Measurements from ENCODE around the gene PKNOX2. TPM values are rescaled to one million over a fixed set of nuclear protein-coding genes. Genes with fewer than 3 reads are reported as not detected.

PKNOX2 gene
- total and polyA plus RNA-seq, 2 of the 4 experiments (the other 2 are of a cell fraction) = 0.72 to 2.3 TPM

- no peaks in the 10 kb centered on the region for H3K9me1 ChIP-seq (ENCODE audit: insufficient read depth, low read length)
- H3K36me3 ChIP-seq (ENCODE audit: control insufficient read depth, insufficient read depth, low read length) = no peaks in the 10 kb centered on the region
- H3K56ac ChIP-seq (ENCODE audit: extremely low read depth, insufficient read depth, low read length) = no peak overlapping the region
- H2AK9ac ChIP-seq (replicated peaks; ENCODE audit: low read depth, low read length, poor library complexity) = no peak overlapping the region
- no peak overlapping the region for H3K9ac ChIP-seq (ENCODE audit: low read depth, low read length)
- H2AFZ ChIP-seq (replicated peaks; ENCODE audit: low read length, poor library complexity) = no peak overlapping the region
- no peak overlapping the region for H3K18ac ChIP-seq (ENCODE audit: low read depth, low read length)
- H2BK5ac ChIP-seq (ENCODE audit: low read depth, low read length, poor library complexity, severe bottlenecking) = no peak overlapping the region
- no peak overlapping the region for H4K91ac ChIP-seq (ENCODE audit: insufficient read depth, low read depth, low read length)
- ATAC-seq (ENCODE audit: low read depth) (peak; percentile 48), DNase-seq (peak; percentile 44)
- H4K5ac ChIP-seq (ENCODE audit: low read depth, low read length) = no peak overlapping the region
- no peak overlapping the region for H3K4me2 ChIP-seq (ENCODE audit: low read depth, low read length)
- H3K27ac ChIP-seq (ENCODE audit: insufficient read depth, low read length) = no peak overlapping the region
- peaks cover 6% of the 10 kb centered on the region; the same call in 1 of the 2 replicates for H3K4me1 ChIP-seq (ENCODE audit: control insufficient read depth, insufficient read depth, low read length)
- H4K20me1 ChIP-seq (ENCODE audit: insufficient read depth, low read length) = no peaks in the 10 kb centered on the region
- H2BK20ac ChIP-seq (ENCODE audit: low read depth, low read length) = no peak overlapping the region; the same call in 1 of the 2 replicates
- ChIA-PET POLR2A (ENCODE audit: unreplicated experiment) (interaction anchor here (0.6 kb wide), 1 partner anchor 209 kb away, joined by 4 read pairs; no protein-coding TSS in a partner anchor), CTCF (no interaction called here)
- H3K9me3 ChIP-seq (ENCODE audit: control insufficient read depth, insufficient read depth, low read length) = no peaks in the 10 kb centered on the region
- no peak overlapping the region for H3K23ac ChIP-seq (ENCODE audit: low read depth, low read length)
- intact Hi-C loops (cut with micrococcal nuclease) = no loop called here
- H3K27me3 ChIP-seq (ENCODE audit: control insufficient read depth, insufficient read depth, low read length) = peaks cover 5% of the 10 kb centered on the region
- no peak overlapping the region for H2AK5ac ChIP-seq (ENCODE audit: low read depth, low read length)
- no peak overlapping the region for H4K8ac ChIP-seq (ENCODE audit: low read depth in 2 of 2, low read length in 2 of 2)
- H3K79me1 ChIP-seq (ENCODE audit: low read depth in 1 of 2, low read length in 2 of 2) = no peaks in the 10 kb centered on the region
- WGBS, 2 experiments (ENCODE audit: extremely low coverage in 2 of 2, insufficient read length in 1 of 2) = 43% methylated on average over 6 of the region's 13 CpGs; no CpG with 5 or more reads in 1 of the 2 experiments
- dilution Hi-C loops (cut with HindIII; ENCODE audit: low sequenced_read_pairs, unreplicated experiment) = no loop called here
- 0 out of 2 replicates have a peak overlapping the region, but pooled peaks have one; percentile 45 for H3K14ac ChIP-seq (replicated peaks; ENCODE audit: low read depth, low read length)
- no peak overlapping the region for H3K4me3 ChIP-seq (ENCODE audit: insufficient read depth, low read depth, low read length)
- no peak overlapping the region for H3K4ac ChIP-seq (ENCODE audit: low read depth, low read length)
- H2BK15ac ChIP-seq (ENCODE audit: low read depth, low read length) = no peak overlapping the region; the same call in 2 of the 3 replicates
- in situ Hi-C loops (cut with MboI; ENCODE audit: low sequenced_read_pairs) = no loop called here
- BruUV-seq (replicated peaks) = no TSS peak
- no peak overlapping the region for H2BK120ac ChIP-seq (ENCODE audit: low read depth, low read length)
- TF ChIP-seq SMC3 (IDR thresholded peaks at IDR 0.05; ENCODE audit: low read depth, low read length) (no peak), CEBPB (IDR thresholded peaks at IDR 0.05; ENCODE audit: low read depth, low read length) (no peak), USF2 (IDR thresholded peaks at IDR 0.05; ENCODE audit: low read depth, low read length) (no peak), MAFK (IDR thresholded peaks at IDR 0.05; ENCODE audit: low read depth, low read length) (no peak), RAD21 (IDR thresholded peaks at IDR 0.05; ENCODE audit: low read length) (no peak), POLR2A (IDR thresholded peaks at IDR 0.05; ENCODE audit: low read depth, low read length) (no peak), ELK1 (IDR thresholded peaks at IDR 0.05; ENCODE audit: borderline replicate concordance, low read depth, low read length) (no peak), BHLHE40 (IDR thresholded peaks at IDR 0.05; ENCODE audit: low read depth, low read length) (no peak), MAZ (IDR thresholded peaks at IDR 0.05; ENCODE audit: borderline replicate concordance, low read depth, low read length) (no peak), MXI1 (IDR thresholded peaks at IDR 0.05; ENCODE audit: borderline replicate concordance, low read depth, low read length) (no peak), RFX5 (IDR thresholded peaks at IDR 0.05; ENCODE audit: low read depth, low read length) (no peak), NFE2L2 (IDR thresholded peaks at IDR 0.05; ENCODE audit: low read depth, low read length) (no peak), RCOR1 (IDR thresholded peaks at IDR 0.05; ENCODE audit: insufficient replicate concordance, low read length) (no peak), CTCF (conservative IDR thresholded peaks at IDR 0.05; ENCODE audit: low read depth, low read length) (no peak)
Measured at GRCh38 chr11:125373426-125374391, 209.2 kb downstream of the PKNOX2 start.

Measured in IMR-90 (cell line).